ENCODE results near the gene ZNF511. TPM values are rescaled to one million over a fixed set of nuclear protein-coding genes. Genes with fewer than 3 reads are reported as not detected.

ZNF511 gene
- total RNA-seq, 2 donors from 2014 or later: 41.0 to 42.1 TPM

DNA sequence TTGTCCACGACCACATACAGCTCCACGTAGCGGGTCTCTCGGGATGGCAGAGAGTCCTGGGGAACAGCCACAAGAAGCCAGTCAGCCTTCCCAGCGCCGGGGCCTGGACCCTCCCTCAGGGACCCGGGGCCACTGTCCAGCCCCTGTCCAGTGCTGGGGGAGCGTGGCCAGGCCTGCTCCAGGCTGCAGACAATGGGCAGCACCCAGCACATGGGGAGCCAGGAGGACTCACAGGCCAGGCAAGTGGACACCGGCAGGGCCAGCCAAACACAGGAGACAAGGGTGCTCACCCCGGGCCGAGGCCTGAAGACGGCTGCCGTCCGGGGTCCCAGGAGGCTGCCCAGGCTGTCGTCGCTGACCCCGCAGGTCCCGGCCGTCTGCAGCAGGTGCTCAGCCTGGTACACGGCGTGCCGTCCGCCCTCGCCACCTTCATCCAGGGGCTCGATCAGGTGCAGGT lies 35.7 kb upstream of the ZNF511 start:
- intact Hi-C loops (cut with DNase I, micrococcal nuclease): no loop called here
- no peak for DNase-seq
- ATAC-seq: no peak

- peak; percentile 45 for ATAC-seq
- intact Hi-C loops (cut with DNase I, micrococcal nuclease): no loop called here
- no peak for DNase-seq
These were observed 35.1 kb upstream of the ZNF511 start for GRCh38 chr10:133273534-133274143.

DNA sequence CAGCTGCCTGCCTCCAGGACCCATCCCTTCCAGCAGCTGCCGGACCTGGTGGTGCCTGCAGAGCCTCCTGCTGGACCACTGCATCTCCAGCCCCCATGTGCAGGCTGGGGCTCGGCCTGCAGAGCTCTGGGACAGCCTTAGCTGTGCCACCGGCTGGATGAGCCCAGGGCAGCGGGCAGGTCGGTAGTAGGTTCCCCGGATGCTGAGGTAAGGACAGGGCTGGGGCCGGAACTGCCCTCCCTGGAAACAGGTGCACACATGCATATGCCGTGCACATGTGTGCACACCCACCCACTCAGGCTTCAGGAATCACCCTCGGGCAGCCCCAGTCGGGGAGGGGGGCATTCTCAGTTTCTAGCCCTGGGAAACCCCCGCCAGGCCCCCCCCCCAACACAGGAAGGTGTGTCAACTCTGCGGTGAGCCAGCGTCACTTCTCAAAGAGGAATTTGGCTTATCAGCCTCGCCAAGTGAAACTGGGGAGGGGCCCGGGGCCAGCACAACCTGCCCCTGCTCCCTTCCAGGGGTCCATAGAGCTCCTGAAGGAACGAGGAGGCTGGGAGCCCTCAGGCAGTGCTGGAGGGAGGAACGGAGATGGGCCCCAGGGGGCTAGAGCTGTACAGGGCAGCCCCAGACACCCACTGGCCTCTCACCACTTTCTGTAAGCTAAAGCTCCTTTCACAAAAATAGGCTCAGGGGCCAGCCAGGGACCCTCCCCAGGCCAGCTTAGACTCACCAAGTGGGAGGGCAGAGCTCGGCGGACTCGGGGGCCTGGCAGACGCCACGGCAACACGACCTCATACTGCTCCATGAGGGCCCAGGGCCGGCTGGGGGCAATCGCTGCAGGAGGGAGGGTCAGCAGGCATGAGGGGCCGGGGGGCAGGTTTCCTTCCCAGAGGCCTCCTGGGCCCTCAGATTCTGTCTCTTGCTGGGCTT lies 33.7 kb upstream of the ZNF511 start:
- peak; percentile 21 for ATAC-seq
- peak in 1 of 2 donors; percentile 47 for DNase-seq

DNA sequence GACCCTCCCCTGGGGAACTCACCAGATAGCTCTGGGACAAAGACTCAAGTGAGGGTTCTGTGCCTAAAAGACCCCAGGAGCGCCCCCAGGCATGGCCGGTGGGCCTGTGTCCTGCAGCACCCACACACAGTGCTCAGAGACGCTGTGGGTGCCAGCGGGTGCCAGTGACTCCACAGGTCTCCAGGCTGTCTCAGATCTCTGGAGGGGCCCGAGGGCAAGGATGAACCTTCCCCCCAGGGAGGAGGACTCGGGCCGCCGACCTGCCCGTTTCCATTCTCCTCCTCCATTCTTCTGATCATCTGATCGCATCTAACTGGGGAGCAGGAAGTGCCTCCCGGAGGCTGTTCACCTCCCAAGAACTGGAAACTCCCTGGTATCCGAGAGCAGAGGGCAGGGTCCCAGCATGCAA lies 33.0 kb upstream of the ZNF511 start:
- intact Hi-C loops (cut with DNase I, micrococcal nuclease): no loop called here
- ATAC-seq: peak; percentile 7
- no peak for DNase-seq

More for the DNA sequence above, 33.7 kb upstream of the ZNF511 start:
- intact Hi-C loops (cut with DNase I, micrococcal nuclease): no loop called here

GRCh38 chr10:133276100-133276434 lies 32.6 kb upstream of the ZNF511 start:
- intact Hi-C loops (cut with DNase I, micrococcal nuclease): no loop called here
- DNase-seq (no peak), ATAC-seq (no peak)

GRCh38 chr10:133276435-133277201 lies 32.1 kb upstream of the ZNF511 start, which contains the start of gene ADAM8:
Gene ADAM8 (minus strand): TSS chr10:133276868. CDS start chr10:133276817, 51 bp downstream.
- intact Hi-C loops (cut with DNase I, micrococcal nuclease): no loop called here
- DNase-seq: peak in 1 of 2 donors; percentile 66

DNA sequence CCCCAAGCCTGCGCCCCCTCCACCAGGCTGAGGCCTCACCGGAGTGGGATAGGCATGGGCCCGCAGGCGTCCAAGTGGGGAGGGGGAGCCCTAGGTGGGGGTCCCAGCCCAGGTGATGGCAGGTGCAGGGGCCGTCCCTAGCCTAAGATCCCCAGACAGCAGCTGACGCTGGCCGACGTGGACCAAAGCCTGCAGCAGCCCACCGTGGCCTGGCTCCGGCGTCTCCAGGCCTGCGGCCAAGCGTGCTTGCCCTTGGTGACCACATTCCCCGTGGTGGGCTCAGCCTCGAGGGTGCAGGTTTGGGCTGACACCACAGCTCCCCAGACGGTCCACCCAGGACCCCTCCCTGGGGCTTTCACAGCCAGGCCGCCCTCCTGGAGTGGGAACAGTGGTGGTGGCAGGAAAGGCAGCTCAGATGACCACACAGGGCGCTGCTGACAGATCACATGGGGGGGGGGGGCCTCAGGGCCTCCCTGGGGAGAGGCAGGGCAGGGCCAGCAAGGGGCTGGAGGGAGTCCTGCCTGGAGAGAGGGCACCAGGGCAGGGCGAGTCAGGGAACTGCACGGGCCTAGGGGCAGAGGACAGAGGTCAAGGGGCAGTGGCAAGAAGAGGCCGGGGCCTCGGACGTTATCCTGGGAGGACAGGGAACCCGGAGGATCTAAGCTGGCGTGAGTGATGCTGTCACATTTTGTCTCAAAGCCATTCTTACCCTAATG lies 31.3 kb upstream of the ZNF511 start:
- ATAC-seq (no peak), DNase-seq (no peak)
- intact Hi-C loops (cut with DNase I, micrococcal nuclease): no loop called here

More at GRCh38 chr10:133276435-133277201, 32.1 kb upstream of the ZNF511 start, which contains the start of gene ADAM8:
- ATAC-seq: peak; percentile 43

- intact Hi-C loops (cut with DNase I, micrococcal nuclease): no loop called here
- DNase-seq (no peak), ATAC-seq (no peak)
These were observed 30.6 kb upstream of the ZNF511 start for GRCh38 chr10:133277993-133278576.

- intact Hi-C loops (cut with DNase I, micrococcal nuclease): no loop called here
- ATAC-seq (peak; percentile 31), DNase-seq (peak; percentile 58 to 67)
These were observed 30.0 kb upstream of the ZNF511 start for GRCh38 chr10:133278577-133279265.

- ATAC-seq (no peak), DNase-seq (no peak)
- intact Hi-C loops (cut with DNase I, micrococcal nuclease): no loop called here
These were observed 29.1 kb upstream of the ZNF511 start for GRCh38 chr10:133279326-133280226.

- DNase-seq (no peak), ATAC-seq (no peak)
- intact Hi-C loops (cut with DNase I, micrococcal nuclease): no loop called here
These were observed 28.2 kb upstream of the ZNF511 start for GRCh38 chr10:133280391-133281059.

- intact Hi-C loops (cut with DNase I, micrococcal nuclease): no loop called here
These were observed 27.6 kb upstream of the ZNF511 start for GRCh38 chr10:133281084-133281483.

DNA sequence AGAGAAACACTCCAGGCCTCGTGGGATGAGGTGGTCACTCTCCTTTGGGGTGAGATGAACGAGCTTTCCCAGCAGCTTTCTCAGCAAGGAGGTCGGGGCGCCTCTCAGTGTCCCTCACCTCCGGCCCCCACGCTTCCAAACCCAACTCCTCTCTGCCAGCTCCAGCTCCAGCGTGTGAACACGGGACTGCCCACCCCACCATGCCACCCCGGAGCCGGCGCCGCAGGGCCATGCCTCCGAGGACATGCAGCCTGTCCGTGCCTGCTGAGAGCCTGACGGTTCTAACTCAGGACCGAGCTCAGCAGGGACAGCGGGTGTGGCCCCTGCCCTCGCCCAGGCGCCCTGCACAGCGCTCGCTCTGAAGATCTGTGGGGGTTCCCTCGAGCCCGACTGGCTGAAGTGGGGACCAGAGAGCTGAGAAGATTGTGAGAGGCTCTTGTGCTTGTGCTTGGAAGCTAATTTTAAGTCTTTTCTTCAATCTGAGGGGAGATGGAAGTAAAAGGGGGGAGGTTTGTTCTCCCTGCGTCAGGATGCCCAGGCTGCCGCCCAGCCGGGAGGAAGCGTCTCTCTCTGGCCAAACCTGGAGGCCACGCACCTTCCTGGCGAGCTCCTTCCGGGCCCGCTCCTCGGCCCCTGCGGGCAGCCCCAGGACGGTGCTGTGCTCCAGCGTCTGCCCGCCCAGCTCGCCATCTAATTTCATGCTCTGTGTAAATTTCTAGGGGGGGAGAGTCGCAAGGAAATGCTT lies 26.9 kb upstream of the ZNF511 start:
- DNase-seq: no peak
- intact Hi-C loops (cut with DNase I, micrococcal nuclease): no loop called here

More at GRCh38 chr10:133281084-133281483, 27.6 kb upstream of the ZNF511 start:
- ATAC-seq (no peak), DNase-seq (no peak)

GRCh38 chr10:133282846-133283390 lies 25.8 kb upstream of the ZNF511 start:
- intact Hi-C loops (cut with DNase I, micrococcal nuclease): no loop called here
- ATAC-seq (no peak), DNase-seq (no peak)

More for the DNA sequence above, 26.9 kb upstream of the ZNF511 start:
- ATAC-seq: no peak

GRCh38 chr10:133283931-133284330 lies 24.8 kb upstream of the ZNF511 start:
- DNase-seq: no peak
- intact Hi-C loops (cut with DNase I, micrococcal nuclease): no loop called here
- ATAC-seq: no peak
